Adrenal gland (tissue), 5 donors: Measurements from ENCODE around the gene NELFB.

Experiments used
- CTCF ChIP-seq, 6 experiments: fragments of 450-650 bp in 4 of 6; fragments of 200-600 bp in 2 of 6; sonication (generic) in 1 of 6; IDR thresholded peaks; 1 replicate in 5 of 6; 2 replicates in 1 of 6; pipeline versions ENCODE4 v1.5.1 to v1.8.0; 2016 to 2021; ENCODE audit warnings: antibody characterized with exemption in 6 of 6, mild to moderate bottlenecking in 2 of 6, moderate library complexity in 1 of 6
- POLR2A ChIP-seq, 2 donors: fragments of 450-650 bp; IDR thresholded peaks; one replicate each; pipeline ENCODE4 v1.6.1; 2017; ENCODE audit warnings: antibody characterized with exemption in 2 of 2, mild to moderate bottlenecking in 2 of 2, moderate library complexity in 1 of 2
- donor health status: DM: no; HTN: no; CAD: no.

DNA sequence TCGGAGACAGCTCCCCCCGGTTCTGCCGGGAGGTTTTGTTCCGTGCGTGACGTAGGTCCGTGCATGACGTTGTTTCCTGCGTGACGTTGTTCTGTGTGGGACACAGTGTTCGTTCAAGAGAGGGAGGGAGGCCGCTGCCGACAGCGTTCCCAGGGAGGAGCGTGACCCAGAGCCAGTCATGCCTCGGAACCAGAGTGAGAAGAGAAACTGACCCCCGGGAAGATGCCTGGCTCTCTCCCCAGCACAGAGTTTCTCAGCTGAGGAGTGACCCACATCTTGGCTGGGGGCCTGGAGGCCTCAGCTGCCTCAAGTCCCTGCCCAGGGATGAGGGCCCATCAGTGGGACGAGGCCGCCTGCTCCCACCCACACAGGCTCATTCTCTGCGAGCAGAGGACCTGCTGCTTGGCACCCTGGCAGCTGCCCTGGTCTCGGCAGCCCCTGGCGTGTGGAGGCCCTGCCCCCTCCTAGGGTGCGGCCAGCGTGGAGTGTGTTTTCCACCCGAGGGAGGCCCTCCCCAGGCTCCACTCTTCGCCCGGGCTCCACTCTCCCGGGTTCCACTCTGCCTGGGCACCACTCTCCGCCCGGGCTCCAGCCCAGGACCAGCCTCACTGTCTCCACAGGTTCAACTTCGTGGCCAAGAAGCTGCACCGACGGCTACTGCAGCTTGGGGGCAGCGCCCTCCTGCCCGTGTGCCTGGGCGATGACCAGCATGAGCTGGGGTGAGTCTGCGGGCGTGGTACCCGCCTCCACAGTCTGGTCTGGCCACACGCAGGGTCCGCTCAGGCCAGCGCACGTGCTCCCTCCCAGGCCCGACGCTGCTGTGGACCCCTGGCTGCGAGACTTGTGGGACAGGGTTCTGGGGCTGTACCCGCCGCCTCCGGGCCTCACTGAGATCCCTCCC is 41.7 kb upstream of the NELFB start:
- TF ChIP-seq CTCF (IDR thresholded peaks at IDR 0.05) (no peak), POLR2A (IDR thresholded peaks at IDR 0.05) (no peak)
